Neural crest cell (in vitro differentiated cells): ENCODE measurements around the gene POLR2I. TPM values are rescaled to one million over a fixed set of nuclear protein-coding genes. Genes with fewer than 3 reads are reported as not detected.

ENCODE experiments used
- DNase-seq: peaks from one replicate; pipeline ENCODE4 v3.0.0; 2021; ENCODE audit warnings: low read depth, mixed read lengths, low spot score
- H3K27ac Mint-ChIP-seq: one replicate; pipeline ENCODE4 v1.8.0; 2021; ENCODE audit warnings: mild to moderate bottlenecking, mixed read lengths; ENCODE audit not compliant: unreplicated experiment
- H3K27me3 Mint-ChIP-seq: 2 replicates; pipeline ENCODE4 v1.8.0; 2021; ENCODE audit warnings: low read depth, mild to moderate bottlenecking, mixed read lengths
- H3K36me3 Mint-ChIP-seq: 2 replicates; pipeline ENCODE4 v1.8.0; 2021; ENCODE audit warnings: low read depth, mild to moderate bottlenecking, mixed read lengths
- H3K4me1 Mint-ChIP-seq: 2 replicates; pipeline ENCODE4 v1.8.0; 2021; ENCODE audit warnings: mixed read lengths
- H3K4me3 Mint-ChIP-seq: one replicate; pipeline ENCODE4 v1.8.0; 2021; ENCODE audit warnings: mild to moderate bottlenecking, mixed read lengths
- H3K9me3 Mint-ChIP-seq: 2 replicates; pipeline ENCODE4 v1.8.0; 2021; ENCODE audit warnings: mixed read lengths
- total RNA-seq: library from RNA; stranded (reverse); gene quantifications from 2 replicates; pipeline ENCODE4 v1.2.1, GENCODE V29; 2021
- TF ChIP-seq, protein P1 (sequence below): fragments of 200-600 bp; sonication (generic); conservative IDR thresholded peaks from 2 replicates; pipeline ENCODE4 v1.5.0; 2021; ENCODE audit warnings: antibody characterized with exemption, mild to moderate bottlenecking

POLR2I gene
- total RNA-seq, 1 donor from 2014 or later = 111 TPM

DNA sequence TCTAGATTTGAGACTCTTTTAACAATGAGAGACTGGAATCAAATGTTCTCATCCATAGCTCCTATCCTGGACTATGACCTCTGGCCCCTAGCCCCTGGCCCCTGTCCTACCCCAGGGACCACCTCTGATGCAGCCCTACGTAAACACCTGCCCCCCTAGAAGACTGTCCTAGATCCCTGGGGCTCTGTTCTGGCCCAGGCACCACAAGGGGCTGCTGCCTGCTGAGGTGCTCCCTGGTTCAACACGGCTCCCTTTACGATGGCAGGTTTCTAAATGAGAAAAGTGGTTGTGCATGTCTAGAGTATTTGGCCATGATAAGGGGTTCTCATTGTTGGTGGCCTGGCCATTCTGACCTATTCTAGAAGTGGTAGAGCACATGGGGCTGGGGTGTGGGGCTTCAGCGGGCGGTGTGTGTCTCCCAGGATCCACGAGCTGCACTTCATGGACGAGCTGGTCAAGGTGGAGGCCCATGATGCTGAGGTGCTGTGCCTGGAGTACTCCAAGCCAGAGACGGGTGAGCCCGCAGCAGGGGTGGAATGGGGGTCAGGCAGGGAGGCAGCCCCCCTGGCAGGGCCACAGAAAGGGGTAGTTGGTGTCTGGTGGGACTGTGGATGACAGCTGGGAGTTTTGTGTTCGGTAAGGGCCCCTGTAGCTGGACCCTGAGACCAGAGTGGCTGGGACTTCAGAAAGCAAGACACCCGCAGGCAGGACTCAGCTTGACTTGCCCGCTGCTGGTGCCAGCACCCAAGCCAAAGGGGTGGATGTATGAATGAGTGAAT is 30.3 kb downstream of the POLR2I start:
- Mint-ChIP-seq H3K9me3 (no peaks in the 10 kb centered on the region), H3K4me3 (no peak overlapping the region), H3K27ac (no peak overlapping the region), H3K27me3 (no peaks in the 10 kb centered on the region), H3K36me3 (peaks cover 12% of the 10 kb centered on the region), H3K4me1 (no peaks in the 10 kb centered on the region)
- TF ChIP-seq, protein P1, sequence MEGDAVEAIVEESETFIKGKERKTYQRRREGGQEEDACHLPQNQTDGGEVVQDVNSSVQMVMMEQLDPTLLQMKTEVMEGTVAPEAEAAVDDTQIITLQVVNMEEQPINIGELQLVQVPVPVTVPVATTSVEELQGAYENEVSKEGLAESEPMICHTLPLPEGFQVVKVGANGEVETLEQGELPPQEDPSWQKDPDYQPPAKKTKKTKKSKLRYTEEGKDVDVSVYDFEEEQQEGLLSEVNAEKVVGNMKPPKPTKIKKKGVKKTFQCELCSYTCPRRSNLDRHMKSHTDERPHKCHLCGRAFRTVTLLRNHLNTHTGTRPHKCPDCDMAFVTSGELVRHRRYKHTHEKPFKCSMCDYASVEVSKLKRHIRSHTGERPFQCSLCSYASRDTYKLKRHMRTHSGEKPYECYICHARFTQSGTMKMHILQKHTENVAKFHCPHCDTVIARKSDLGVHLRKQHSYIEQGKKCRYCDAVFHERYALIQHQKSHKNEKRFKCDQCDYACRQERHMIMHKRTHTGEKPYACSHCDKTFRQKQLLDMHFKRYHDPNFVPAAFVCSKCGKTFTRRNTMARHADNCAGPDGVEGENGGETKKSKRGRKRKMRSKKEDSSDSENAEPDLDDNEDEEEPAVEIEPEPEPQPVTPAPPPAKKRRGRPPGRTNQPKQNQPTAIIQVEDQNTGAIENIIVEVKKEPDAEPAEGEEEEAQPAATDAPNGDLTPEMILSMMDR = no peak
- DNase-seq = no peak

DNA sequence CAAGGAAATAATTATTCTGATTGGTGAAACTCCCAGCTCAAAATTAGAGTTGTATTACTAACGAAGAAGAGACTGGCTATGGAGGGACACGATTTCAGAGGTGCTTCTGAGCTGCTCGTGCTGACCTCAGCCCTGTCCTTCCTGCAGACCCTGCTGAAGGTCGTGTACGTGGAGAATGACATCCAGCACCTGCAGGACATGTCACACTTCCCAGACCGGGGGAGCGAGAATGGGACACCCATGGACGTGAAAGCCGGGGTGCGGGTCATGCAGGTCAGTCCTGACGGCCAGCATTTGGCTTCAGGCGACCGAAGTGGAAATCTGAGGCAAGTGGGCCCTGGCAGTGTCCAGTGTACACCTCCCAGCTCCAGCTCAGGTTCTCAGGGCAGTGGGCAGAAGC is 31.8 kb downstream of the POLR2I start:
- H3K27me3 Mint-ChIP-seq = no peaks in the 10 kb centered on the region
- H3K27ac Mint-ChIP-seq = no peak overlapping the region
- DNase-seq = no peak
- no peak overlapping the region for H3K4me3 Mint-ChIP-seq
- H3K36me3 Mint-ChIP-seq = peaks cover 12% of the 10 kb centered on the region
- TF ChIP-seq, protein P1 = no peak
- no peaks in the 10 kb centered on the region for H3K4me1 Mint-ChIP-seq
- H3K9me3 Mint-ChIP-seq = no peaks in the 10 kb centered on the region

DNA sequence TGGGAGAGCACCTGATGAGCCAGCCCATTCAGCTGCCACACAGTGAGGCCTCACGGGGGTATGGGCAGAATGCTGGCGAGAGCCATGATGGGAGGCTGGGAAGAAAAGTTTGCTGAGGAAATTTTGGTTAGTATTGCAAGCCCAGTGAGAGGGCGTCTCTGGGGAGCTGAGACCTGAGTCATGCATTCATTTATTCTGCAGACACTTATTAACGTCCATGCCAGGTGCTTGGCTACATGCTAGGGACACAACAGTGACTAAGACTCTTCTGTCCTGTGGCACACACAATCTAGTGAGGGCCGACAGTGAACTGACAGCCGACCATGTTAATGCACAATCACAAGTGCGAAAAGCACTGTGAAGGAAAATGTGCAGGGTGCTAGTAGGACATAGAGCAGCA is 32.8 kb downstream of the POLR2I start:
- TF ChIP-seq, protein P1 = no peak
- DNase-seq = no peak
- Mint-ChIP-seq H3K27me3 (no peaks in the 10 kb centered on the region), H3K4me3 (no peak overlapping the region), H3K27ac (no peak overlapping the region), H3K4me1 (no peaks in the 10 kb centered on the region), H3K9me3 (no peaks in the 10 kb centered on the region), H3K36me3 (peaks cover 12% of the 10 kb centered on the region)

DNA sequence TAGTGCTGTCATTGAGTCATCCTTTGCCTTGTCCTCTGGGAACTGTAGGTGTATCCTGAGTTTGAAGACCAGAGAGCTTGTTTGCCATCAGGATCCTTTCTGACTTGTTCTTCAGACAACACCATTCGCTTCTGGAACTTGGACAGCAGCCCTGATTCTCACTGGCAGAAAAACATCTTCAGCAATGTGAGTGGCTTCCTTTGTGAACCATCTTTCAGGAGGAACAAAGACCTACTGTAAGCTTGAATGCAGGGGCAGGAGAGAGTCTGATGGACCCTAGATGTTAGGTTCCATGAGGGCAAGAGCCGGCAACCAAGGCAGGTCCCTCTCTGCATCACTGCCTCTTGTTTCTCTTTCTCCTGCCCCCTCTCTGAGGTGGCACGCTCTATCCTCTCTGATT is 33.3 kb downstream of the POLR2I start:
- H3K4me3 Mint-ChIP-seq = no peak overlapping the region
- H3K27me3 Mint-ChIP-seq = no peaks in the 10 kb centered on the region
- TF ChIP-seq, protein P1 = no peak
- no peaks in the 10 kb centered on the region for H3K4me1 Mint-ChIP-seq
- peaks cover 12% of the 10 kb centered on the region for H3K36me3 Mint-ChIP-seq
- no peak overlapping the region for H3K27ac Mint-ChIP-seq
- DNase-seq = no peak
- no peaks in the 10 kb centered on the region for H3K9me3 Mint-ChIP-seq

DNA sequence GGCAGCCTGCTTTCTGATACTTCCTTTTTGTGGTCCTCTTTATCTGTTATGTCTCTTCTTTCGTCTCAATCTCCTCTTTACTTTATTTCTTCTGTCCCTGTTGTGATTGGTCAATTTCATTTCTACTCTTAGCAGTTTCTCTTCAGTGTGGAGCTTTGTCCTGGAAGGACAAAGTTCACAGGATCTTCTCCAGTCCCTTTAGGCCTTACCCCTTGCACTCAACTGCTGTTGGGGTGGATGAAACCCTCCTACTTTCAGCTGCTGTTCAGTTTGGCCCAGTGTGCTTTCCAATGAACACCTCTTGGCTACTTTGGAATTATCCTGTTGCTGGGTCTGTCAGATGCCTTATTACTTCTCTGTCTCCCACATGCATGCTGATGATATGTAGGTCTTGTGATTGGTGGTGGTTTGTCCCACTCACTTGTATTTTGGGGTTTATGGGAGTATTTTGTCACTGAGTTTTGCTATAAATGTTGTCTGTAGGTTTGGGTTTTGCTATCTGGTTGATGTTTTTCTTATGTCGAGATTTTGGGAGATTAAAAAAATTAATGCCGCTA is 35.2 kb downstream of the POLR2I start:
- H3K4me3 Mint-ChIP-seq = no peak overlapping the region
- peaks cover 13% of the 10 kb centered on the region for H3K36me3 Mint-ChIP-seq
- H3K9me3 Mint-ChIP-seq = no peaks in the 10 kb centered on the region
- no peak for DNase-seq
- no peak overlapping the region for H3K27ac Mint-ChIP-seq
- H3K27me3 Mint-ChIP-seq = no peaks in the 10 kb centered on the region
- TF ChIP-seq, protein P1 = no peak
- no peaks in the 10 kb centered on the region for H3K4me1 Mint-ChIP-seq
